Mononuclear cell (primary cell): ENCODE measurements around the gene KIF6. TPM values are rescaled to one million over a fixed set of nuclear protein-coding genes. Genes with fewer than 3 reads are reported as not detected.

Experiments
- total RNA-seq: library from RNA; depleted of rRNA; stranded (reverse); fragments of >200 nt; gene quantifications from one replicate; pipeline ENCODE4 v1.2.3, GENCODE V29; 2012

Gene KIF6
- total RNA-seq, 1 donor, result not detected

Other genes starting within 250 kb of the KIF6 start
- under 0.01 TPM for gene DAAM2, start 67.0 kb upstream of the KIF6 start, total RNA-seq
- gene MOCS1, start 209.1 kb upstream of the KIF6 start, total RNA-seq, result 0.63 TPM